NCI-H82 treated with DMSO at 0.1 percent for 48 hours (cell line): ENCODE measurements around the gene GRID1.
A peak's percentile ranks its signal among the peaks of the same experiment; 100 is the strongest.
"Not testable (repeated sequence)": the region's sequence is repeated elsewhere in the genome, so short reads cannot be mapped to it uniquely, and the experiment has no call there.

ENCODE experiments used
- DNase-seq: peaks from one replicate; lab custom pipeline; 2025; ENCODE audit not compliant: unreplicated experiment; lab: John Stamatoyannopoulos, UW

Gene GRID1

DNA sequence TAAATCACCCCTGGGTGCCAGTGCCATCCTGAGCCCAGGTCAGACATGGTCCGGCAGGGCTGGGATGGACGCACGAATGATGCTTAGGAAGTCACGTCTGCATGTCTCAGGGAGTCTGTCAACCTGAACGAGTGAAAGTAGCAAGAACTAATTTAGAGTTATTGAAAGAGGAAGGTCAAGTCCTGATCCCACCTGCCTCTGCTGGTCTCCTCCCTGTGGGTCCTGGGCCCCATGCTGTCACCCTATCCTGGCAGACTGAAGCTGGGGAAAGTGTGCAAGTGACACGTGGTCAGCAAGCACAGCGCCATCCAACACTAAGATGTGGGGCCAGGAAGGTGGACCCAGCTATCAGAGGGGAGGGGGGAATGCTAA is 26.1 kb upstream of the GRID1 start:
- DNase-seq, result no peak

DNA sequence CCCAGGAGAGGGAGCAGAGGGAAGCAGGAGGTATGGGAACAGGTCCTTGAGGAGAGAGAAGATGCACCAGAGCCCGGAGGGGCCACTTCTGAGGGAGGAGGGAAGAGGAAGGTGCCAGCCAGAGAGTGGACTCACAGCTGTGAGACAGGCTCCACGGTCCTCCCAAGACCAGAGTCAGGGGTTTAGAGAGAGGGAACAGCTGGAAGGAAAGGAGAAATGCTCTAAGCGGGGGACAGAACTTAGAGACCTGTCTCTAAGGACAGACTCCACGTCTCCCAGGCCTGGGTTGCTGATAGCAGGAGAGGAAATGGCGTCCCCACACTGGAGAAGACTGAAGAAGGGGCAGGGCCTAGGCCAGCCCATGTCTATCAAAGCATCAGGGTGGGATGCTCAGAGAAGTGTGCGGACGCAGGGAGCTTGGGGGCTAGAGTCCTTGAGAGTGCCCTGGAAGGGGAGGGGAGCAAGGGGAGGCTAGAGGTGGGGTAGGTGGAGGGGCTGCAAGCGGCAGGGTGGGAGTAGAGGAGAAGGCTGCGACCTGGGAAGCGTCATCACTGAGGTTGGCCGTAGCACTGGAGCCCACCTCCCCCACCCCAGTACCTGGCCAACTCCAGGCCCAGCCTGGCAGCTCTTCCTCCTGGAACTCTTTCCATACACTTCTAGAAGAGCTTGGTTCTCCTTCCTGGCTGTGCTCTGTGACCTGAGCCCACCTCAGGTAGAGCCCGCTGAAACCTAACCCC is 25.6 kb upstream of the GRID1 start:
- DNase-seq, result no peak

DNA sequence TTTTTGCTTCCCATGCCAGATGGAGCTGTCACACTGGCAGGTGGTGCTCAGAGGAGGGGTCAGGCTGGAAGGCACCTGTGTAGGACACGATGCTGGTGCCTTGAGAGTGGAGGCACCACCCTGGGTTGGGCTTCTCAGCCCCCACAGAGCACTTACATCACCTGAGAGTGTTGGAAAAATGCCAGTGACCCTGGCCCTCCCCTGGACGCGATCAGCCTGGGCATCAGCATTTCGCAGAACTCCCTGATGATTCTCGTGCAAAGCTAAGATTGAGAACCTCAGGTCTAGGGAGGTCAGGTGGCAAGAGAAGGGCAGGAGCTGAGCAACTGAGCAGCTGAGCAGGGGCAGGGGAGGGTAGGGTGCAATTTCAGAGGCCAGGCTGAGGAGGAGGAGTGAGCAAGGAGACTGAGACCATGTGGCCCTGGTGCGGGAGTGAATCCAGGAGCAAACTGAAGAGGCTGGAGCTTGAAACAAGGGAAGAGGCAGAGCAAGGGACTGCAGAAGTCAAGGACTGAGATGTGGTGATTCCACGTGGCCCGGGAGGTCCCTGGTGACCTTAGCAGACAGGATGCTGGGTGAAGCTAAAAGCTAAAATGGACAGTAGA is 24.7 kb upstream of the GRID1 start:
- no peak for DNase-seq

DNA sequence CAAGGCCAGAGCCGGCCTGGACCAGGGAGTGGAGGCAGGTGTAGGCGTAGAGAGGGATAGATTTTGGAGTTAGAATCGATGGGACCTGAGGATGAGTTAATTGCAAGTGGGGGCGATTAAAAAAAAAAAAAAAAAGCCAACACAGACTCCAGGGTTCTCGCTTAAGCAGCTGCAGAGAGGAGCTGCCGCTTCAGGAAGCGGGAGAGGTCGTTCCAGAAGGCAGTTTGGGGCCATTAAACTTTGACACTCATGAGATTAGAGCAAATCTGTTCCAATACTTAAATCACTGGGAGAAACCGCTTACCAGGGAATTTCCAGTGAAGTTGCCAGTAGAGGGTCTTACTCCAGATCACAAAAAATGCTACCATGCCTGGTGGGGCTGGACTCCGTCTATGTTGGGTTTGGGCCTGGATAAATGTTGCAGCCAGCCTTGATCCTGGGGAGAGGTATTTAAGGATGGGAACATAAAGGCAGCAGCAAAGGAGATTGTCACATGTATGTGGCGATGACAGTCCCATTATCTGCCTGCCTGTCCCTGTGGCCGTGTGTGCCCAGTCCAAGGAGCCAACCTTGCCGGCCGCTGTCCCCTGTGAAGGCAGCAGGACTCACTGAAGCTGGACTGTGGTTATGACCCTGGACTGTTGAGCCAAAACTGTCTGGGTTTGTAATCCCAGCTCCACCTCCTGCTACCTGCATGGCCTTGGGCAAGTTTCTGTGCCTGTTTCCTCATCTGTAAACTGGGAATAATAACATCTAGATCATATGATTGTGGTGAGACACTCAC is 23.9 kb upstream of the GRID1 start:
- DNase-seq, result peak; percentile 18

DNA sequence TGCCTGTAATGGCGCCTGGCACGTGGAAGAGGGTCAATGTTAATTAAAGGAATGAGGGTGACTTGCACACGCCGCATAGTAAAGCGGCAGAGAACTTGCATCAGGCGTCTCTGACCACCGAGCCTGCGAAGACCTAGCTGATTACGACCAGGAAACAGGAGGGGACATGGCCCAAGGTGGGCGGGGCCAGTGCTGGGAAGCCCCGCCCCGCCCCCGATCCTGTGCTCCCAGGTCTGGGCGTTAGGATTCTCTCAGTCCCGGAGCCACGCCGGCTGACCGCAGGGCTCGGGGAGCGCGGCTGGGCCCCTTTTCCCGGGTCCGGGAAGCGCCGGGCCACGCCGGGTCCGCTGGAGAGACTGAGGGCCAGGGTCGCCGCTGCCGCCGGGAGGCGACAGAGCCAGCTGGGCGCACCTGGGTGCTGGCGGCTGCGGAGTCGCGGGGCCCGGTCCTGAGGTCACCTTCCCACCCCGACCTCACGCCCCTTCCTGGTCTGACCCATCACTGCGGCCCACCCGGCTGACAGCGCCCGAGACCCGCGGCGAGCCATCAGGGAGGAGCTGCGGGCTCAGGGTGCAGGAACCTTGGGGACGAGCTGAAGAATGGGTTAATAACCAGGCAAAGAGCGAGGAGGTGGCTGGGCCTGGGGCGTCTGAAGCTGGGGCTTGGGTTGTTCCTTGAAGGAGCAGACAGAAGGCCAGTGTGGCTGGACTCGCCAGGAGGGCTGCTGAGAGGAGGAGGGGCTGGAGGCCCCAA is 23.0 kb upstream of the GRID1 start:
- DNase-seq, result no peak

DNA sequence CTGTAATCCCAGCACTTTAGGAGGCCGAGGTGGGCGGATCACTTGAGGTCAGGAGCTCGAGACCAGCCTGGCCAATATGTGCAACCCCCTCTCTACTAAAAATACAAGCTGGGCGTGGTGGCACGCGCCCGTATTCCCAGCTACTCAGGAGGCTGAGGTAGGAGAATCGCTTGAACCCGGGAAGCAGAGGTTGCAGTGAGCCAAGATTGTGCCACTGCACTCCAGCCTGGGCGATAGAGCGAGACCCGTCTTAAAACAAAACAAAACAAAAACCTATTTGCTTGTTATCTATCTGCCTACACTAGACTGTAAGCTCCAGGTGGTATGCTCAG is 22.5 kb upstream of the GRID1 start:
- not testable (repeated sequence) for DNase-seq

DNA sequence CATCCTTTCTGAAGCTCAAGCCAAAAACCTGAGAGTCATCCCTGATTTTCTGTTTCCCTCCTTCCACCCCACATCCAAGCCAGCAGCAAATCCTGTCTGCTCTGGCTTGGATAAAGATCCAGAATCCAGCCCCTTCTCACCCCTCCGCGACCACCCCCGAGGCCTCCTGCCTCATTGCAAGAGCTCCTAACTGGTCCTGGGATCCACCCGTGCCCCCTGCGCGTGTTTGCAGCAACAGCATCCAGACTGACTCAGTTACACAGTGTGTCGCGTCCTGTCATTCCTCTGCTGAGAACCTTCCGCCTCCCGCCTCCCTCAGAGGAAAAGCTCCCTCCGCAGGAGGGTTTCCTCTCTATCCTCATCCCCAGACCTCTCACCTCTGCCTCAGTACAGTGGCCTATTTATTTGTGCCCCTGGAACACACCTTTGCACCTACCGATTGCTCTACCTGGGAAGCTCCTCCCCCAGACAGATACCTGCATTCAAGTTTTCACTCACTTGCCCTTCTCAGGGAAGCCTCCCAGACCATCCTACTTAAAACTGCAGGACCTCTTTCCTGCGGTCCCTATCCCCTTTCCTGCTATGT is 21.6 kb upstream of the GRID1 start:
- no peak for DNase-seq

DNA sequence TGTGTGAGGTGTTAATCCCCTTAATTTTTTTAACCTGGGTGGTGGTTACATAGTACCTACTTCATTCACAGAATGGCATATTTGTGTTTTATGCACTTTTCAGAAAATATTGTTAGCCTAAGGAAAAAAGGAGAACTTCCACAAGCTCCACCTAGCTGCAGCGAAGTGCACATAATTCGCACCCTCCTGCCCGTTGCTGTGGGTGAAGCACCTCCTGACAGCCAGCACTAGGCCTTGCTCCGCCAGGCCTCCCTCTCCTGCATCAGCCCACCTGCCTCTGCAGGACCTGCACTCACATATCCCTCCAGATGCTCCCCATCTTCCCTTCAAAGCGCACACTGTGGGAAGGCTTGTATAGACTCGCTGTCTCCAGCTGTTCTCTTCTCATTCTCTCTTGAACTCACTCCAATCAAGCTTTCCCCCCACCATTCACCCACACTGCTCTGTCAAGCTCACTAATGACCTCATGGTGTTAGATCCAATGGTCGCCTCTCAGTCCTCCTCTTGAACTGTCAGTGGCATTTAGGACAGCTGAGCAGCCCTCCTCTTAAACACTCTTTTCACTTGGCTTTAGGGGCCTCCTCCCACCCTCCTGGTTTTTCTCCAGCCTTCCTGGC is 20.7 kb upstream of the GRID1 start:
- DNase-seq, result no peak

DNA sequence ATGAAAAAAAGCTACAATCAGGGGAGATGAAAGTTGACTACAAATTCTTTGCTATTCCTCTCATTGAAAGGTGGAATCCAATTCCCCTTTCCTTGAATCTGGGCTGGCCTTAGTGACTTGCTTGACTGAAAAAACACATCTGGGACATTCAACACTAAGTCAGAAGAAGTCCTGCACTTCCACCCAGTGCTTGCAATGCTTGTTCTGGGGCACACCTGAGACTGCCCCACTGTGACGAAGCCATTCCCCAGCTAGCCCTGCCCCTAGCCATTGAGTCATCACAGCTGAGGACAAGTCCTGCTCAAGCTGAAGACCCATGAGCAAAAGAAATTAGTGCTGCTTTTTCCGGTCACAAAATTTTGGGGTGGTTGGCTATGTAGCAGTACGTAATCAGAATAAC is 19.2 kb upstream of the GRID1 start:
- no peak for DNase-seq

DNA sequence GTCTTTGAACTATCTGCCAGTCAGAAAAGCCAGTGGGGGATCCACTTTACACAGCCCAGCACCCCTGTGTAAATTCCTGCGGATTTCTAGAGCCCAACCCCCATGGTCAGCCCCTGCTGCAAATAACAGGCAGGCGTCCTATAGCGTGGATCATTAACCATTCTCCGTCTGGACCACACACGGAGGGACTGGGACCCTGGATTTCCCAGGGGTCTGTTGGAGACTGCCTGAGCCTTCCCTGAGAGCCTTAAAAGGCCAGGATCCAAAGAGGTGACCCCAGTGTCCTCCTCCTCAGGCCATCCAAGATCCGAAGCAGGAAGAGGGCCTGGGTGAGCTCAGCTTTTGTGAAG is 11.2 kb upstream of the GRID1 start:
- no peak for DNase-seq

DNA sequence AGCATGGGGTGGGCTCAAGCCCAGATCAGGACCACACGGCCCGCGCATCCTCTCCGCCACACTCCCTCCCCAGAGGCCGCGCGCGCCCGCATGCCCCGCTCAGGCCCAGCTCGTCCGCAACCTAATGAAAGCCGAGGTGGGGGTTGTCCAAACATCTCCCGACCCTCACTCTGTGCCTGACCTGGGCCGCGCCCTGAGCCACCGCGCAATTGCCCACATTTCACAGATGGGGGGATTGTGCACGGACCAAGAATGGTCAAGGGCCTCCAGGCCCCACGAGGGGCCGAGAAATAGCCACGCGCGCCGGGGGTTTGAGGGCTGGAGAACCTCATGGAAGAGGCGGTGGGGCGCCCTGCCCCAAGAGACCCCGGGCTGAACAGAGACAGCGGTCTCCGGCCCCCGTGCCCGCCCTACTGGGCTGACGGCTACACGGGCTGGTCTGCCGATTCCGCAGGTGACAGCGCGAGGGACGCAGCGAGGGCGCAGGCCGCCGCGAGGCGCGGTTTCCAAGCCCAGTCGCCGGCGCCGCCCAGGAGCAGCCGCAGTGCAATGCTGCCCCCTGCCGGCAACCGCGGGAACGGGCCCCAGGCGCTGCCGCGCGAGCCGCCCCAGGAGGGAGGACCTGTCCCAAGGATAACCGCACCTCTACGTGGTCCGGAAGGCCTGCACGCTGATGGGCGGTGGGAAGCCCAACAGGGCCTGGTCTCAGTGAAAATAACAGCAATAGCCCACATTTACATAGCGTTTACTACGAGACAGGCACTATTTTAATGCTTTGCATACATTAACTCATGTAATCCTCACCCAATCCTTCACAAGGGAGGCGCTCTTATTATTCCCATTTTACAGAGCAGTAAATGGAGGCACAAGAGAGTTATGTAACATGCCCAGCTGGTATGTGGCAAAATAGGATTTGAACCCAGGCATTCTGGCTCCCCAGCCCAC is 10.5 kb upstream of the GRID1 start:
- peak; percentile 20 for DNase-seq

DNA sequence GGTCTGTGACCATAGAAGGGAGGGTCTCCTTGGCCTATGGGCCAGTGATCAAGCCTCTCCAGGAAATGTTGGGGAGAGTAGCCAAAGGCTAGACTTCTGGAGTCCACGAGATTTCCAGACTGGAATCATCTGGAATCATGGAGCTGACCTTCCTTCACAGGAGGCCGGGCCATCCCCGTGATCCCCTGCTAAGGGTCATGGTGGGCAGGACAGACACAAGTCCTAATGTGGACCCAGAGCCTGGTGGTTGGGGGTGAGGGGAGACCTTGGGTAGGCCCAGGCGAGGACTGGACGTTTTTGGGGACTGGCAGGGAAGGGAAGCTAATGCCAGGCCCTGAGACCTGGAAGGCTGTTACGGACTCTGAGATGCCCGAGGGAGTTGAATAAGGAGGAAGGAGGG is 9.8 kb upstream of the GRID1 start:
- DNase-seq, result no peak

DNA sequence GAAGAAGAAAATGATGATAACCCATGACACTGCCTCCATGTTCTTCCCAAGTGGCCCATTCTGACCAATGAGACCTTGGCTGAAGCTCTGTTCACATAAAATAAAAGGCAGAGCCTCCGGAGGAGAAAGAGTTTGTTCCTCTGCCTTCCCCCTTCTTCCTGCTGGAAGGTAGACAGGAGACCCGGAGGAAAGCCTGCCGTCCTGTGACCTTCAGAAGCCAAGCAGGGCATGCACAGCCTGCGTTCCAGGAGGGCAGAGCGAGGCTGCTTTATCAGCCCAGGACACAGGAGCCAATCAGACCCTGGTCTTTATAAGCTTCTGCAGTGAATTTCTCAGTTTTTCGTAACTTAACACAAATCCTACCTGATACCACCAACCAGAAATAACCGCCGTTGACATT is 8.6 kb upstream of the GRID1 start:
- DNase-seq, result no peak

DNA sequence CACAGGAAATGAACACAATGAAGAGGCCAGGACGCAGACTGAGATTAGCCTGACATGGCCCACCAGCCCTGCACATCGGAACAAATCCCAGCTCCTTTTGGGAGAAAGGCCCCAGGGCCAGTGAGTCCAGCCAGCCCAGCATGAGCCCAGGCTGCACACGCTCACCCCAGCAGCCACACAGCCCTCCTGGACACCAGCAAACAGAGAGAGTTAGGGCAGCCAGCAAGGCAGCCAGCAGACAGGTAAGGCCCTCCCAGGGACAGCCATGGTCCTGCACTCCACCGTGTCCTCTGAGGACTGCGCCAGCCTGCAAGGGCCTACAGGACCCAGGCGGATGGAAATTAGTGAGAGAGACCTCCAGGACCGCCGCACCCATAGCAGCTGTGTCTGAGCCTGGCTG is 8.1 kb upstream of the GRID1 start:
- DNase-seq, result no peak

DNA sequence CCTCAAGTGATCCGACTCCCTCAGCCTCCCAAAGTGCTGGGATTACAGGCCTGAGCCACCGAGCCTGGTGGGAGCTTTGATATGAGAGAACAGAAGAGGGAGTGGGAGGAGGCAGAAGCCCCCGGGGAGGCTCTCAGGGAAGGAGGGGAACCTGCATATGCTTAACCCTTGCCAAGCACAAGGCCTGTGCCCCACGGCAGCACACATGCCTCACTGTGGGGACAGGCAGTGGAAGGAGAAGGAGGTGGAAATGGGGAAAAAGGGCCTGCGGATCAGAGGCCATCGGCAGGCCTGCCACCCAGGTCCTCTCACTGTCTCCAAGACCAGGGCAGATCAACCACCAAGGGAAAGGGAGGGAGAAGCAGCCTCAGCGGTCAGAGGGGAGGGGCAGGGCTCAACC is 7.2 kb upstream of the GRID1 start:
- no peak for DNase-seq

DNA sequence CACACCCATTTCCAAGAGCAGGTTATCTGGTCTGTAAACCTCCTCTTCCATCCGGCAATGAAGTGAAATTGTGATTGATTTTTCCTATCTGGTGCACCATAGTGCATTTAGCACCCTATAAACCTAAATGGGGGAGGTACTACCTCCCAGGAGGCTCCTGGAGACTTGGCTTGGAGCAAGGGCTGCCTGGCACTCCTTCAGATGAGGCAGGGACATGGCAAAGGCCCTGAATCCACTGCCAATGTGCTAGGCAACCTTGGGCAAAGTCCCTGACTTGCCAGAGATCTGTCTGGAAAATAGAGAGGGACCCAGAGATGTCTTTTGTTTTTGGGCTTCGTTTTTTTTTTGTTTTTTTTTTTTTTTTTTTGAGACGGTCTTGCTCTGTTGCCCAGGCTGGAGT is 6.7 kb upstream of the GRID1 start:
- no peak for DNase-seq

DNA sequence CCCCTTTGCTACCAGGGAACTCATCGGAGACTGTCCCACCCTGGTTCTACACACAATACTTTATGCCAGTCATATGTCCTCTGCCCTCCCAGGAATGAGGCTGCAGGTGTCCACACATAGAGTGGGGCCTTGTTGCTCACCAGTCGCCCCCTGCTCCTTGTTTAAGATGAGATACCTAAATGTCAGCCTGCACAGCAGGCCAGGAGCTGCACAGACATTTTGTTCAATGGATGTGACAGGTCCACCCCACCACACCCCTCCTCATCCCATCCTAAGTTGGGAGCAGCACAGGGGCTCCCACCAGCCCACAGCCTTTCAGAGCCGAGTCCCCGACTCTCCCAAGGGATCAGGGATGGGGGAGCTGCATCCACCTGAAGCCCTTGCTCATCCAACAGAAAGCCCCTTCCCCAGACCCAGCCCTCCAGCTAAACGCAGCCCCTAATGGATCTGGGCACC is 6.2 kb upstream of the GRID1 start:
- DNase-seq, result no peak

DNA sequence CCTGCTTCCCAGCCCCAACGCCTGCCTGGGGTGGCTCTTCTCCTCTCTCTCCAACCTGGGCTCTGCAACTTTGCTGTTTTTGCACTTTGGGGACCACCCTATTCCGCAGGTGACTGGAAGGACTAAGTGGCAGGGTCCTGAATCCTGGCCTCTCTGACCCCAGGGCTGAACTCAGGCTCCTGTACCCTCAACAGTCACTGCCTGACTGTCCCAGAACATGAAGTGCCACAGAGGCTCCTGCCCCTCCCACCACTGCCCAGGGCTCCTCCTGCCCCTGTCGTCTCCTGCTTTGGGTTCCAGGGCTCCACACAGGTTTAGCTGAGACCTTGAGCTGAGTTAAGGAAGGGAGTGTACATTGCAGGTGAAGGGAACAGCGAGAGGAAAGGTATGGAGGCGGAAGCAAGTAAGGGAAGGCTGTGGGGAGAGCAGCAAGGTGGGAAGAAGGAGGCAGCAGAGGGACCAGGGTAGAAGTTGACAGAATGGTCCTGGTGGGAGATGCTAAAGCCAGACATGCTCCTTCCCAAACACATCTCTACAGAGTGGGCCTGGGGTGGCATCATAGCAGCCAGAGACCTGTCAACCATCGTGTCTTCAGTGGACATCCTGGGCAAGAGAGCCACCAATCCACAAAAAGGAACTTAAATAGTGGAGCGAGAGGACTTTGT is 5.7 kb upstream of the GRID1 start:
- no peak for DNase-seq

DNA sequence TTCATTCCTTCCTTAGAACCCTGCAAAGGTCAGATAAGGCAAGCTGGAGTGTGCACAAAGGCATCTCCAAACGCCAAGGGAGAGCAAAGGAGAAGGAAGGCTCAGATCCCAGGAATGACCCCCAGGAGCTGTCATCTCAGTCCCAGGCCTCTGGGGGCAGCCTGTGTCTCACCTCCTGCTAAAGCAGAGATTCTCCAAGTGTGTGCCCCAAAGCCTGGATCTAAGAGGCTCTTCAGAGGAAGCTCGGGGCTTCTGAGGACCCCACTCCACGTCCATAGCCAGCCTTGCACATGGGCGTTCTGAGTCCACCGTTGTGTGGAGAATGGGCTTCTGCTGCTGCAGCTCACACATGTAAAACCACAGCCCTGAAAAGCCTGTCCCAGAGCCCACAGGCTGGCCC is 5.1 kb upstream of the GRID1 start:
- no peak for DNase-seq
